GM19372 (cell line): ENCODE measurements around the gene PREB.
A peak's percentile ranks its signal among the peaks of the same experiment; 100 is the strongest.

ENCODE experiments used
- ATAC-seq: cut with Tn5 transposase; IDR thresholded peaks from one replicate; pipeline ENCODE4 v1.9.1; 2021; ENCODE audit warnings: mild to moderate bottlenecking, low read depth, moderate library complexity; ENCODE audit not compliant: unreplicated experiment

The PREB gene

GRCh38 chr2:27099334-27099955 lies 35.0 kb downstream of the PREB start:
- no peak for ATAC-seq

GRCh38 chr2:27097341-27097740 lies 37.1 kb downstream of the PREB start:
- no peak for ATAC-seq

GRCh38 chr2:27096748-27097297 lies 37.6 kb downstream of the PREB start:
- ATAC-seq = no peak

- peak; percentile 53 for ATAC-seq
These were observed 38.4 kb downstream of the PREB start for GRCh38 chr2:27095745-27096651.

GRCh38 chr2:27095427-27095744 lies 39.0 kb downstream of the PREB start:
- ATAC-seq = no peak

GRCh38 chr2:27094353-27094984 lies 40.0 kb downstream of the PREB start:
- no peak for ATAC-seq

- ATAC-seq = no peak
These were observed 40.7 kb downstream of the PREB start for GRCh38 chr2:27093430-27094352.

GRCh38 chr2:27092696-27093429 lies 41.6 kb downstream of the PREB start:
- ATAC-seq = no peak

- ATAC-seq = no peak
These were observed 42.4 kb downstream of the PREB start for GRCh38 chr2:27091746-27092695.

GRCh38 chr2:27089111-27089954 lies 45.1 kb downstream of the PREB start:
- ATAC-seq = no peak

GRCh38 chr2:27088634-27089033 lies 45.8 kb downstream of the PREB start:
- ATAC-seq = no peak

GRCh38 chr2:27087823-27088410 lies 46.5 kb downstream of the PREB start:
- ATAC-seq = no peak

- ATAC-seq = no peak
These were observed 47.5 kb downstream of the PREB start, which contains the start of gene KHK for GRCh38 chr2:27086724-27087593. Gene KHK (plus strand): TSS chr2:27086772. CDS start chr2:27087260, 488 bp downstream.

- peak; percentile 78 for ATAC-seq
These were observed 48.2 kb downstream of the PREB start for GRCh38 chr2:27086090-27086723.

- ATAC-seq = no peak
These were observed 48.8 kb downstream of the PREB start for GRCh38 chr2:27085673-27086089.
